ENCODE data around the gene NUAK2. TPM values are rescaled to one million over a fixed set of nuclear protein-coding genes. Genes with fewer than 3 reads are reported as not detected.

The NUAK2 gene
- total and polyA plus RNA-seq, 4 donors = 4.2 to 14.1 (median 9.2) TPM

DNA sequence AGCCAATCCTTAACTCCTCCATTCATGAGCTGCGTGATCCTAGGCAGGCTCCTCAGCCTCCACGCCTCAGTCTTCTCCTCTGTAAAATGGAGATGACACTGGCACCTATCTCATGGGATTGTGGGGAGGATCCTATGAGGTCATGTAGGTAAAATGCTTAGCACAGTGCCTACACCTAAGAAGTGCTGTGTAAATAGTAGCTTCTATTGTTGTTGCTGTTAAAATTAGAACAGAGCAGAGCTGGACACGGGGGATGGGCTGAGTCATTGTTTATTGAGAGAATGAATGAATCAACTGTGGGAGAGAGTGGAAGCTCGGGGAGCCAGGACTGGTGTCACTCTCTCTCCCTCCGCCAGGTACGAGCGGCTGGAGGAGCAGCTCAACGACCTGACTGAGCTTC, 50.8 kb downstream of the NUAK2 start:
- Histone ChIP-seq H3K27me3 (ENCODE audit: control insufficient read depth in 3 of 3, insufficient read depth in 3 of 3, low read length in 2 of 3) (no peaks in the 10 kb centered on the region), H3K4me3 (no peak overlapping the region), H3K9ac (ENCODE audit: insufficient read depth in 1 of 2, low read length in 2 of 2) (no peak overlapping the region), H3K27ac (ENCODE audit: low read depth in 1 of 2, low read length in 1 of 2) (peak overlapping the region in 1 of 2 donors; percentile 13), H3K36me3 (ENCODE audit: control insufficient read depth in 4 of 4, insufficient read depth in 4 of 4, low read length in 4 of 4) (peaks cover 0 to 10% (median 0%) of the 10 kb centered on the region in 4 donors), H3K9me3 (ENCODE audit: control insufficient read depth in 4 of 4, insufficient read depth in 3 of 4, low read length in 3 of 4) (no peaks in the 10 kb centered on the region), H3K4me1 (ENCODE audit: control insufficient read depth in 5 of 5, insufficient read depth in 5 of 5, low read length in 5 of 5) (peaks cover 0 to 12% (median 5%) of the 10 kb centered on the region in 5 donors)
- TF ChIP-seq, protein P1, sequence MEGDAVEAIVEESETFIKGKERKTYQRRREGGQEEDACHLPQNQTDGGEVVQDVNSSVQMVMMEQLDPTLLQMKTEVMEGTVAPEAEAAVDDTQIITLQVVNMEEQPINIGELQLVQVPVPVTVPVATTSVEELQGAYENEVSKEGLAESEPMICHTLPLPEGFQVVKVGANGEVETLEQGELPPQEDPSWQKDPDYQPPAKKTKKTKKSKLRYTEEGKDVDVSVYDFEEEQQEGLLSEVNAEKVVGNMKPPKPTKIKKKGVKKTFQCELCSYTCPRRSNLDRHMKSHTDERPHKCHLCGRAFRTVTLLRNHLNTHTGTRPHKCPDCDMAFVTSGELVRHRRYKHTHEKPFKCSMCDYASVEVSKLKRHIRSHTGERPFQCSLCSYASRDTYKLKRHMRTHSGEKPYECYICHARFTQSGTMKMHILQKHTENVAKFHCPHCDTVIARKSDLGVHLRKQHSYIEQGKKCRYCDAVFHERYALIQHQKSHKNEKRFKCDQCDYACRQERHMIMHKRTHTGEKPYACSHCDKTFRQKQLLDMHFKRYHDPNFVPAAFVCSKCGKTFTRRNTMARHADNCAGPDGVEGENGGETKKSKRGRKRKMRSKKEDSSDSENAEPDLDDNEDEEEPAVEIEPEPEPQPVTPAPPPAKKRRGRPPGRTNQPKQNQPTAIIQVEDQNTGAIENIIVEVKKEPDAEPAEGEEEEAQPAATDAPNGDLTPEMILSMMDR (IDR thresholded peaks at IDR 0.05; ENCODE audit: control extremely low read depth, extremely low read depth) = no peak
- 70 to 72% methylated on average over 8 of the region's 8 CpGs for WGBS, 2 donors
- no peak for ATAC-seq (ENCODE audit: insufficient read depth, low FRiP score)
- DNase-seq = no peak

DNA sequence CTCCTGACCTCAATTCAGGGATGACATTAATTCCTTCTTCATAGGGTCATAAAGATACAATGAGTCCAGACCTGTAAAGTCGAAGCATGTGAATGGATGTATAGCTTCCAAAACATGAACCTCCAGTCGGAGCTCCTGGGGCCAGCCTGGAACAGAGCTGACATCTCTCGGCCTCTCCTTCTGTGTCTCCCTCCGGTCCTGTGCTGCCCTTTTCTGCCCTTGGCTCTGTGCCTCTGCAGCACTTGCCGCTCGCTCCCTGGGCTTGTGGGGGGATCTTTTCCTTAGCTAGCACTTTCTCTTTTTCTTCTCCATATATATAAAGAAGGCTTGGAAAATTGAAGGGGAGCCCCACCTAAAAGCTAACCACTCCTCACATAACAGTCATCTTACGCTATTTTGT, 51.3 kb downstream of the NUAK2 start:
- H3K9ac ChIP-seq (ENCODE audit: insufficient read depth in 1 of 2, low read length in 2 of 2) = no peak overlapping the region
- peaks cover 0 to 10% (median 0%) of the 10 kb centered on the region in 4 donors for H3K36me3 ChIP-seq (ENCODE audit: control insufficient read depth in 4 of 4, insufficient read depth in 4 of 4, low read length in 4 of 4)
- DNase-seq = no peak
- H3K9me3 ChIP-seq (ENCODE audit: control insufficient read depth in 4 of 4, insufficient read depth in 3 of 4, low read length in 3 of 4) = no peaks in the 10 kb centered on the region
- H3K4me3 ChIP-seq = no peak overlapping the region
- H3K27ac ChIP-seq (ENCODE audit: low read depth in 1 of 2, low read length in 1 of 2) = no peak overlapping the region
- 86 to 87% methylated on average over 7 of the region's 7 CpGs for WGBS, 2 donors
- TF ChIP-seq, protein P1 (IDR thresholded peaks at IDR 0.05; ENCODE audit: control extremely low read depth, extremely low read depth) = no peak
- H3K4me1 ChIP-seq (ENCODE audit: control insufficient read depth in 5 of 5, insufficient read depth in 5 of 5, low read length in 5 of 5) = peaks cover 0 to 12% (median 5%) of the 10 kb centered on the region in 5 donors
- ATAC-seq (ENCODE audit: insufficient read depth, low FRiP score) = no peak
- no peaks in the 10 kb centered on the region for H3K27me3 ChIP-seq (ENCODE audit: control insufficient read depth in 3 of 3, insufficient read depth in 3 of 3, low read length in 2 of 3)

DNA sequence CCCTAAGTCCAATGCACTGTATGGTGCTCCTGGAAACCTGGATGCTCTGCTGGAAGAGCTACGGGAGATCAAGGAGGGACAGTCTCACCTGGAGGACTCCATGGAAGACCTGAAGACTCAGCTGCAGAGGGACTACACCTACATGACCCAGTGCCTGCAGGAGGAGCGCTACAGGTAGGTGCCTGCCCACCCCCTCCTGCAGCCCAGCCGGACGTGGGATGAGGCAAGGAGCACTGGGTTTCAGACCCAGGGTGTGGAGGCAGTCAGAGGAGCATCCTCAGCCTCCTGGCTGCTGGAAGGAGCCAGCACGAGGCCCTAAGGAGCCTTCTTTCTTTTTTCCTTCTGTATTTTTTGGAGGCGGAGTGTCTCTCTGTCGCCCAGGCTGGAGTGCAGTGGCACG, 51.8 kb downstream of the NUAK2 start:
- ATAC-seq (ENCODE audit: insufficient read depth, low FRiP score) = no peak
- Histone ChIP-seq H3K36me3 (ENCODE audit: control insufficient read depth in 4 of 4, insufficient read depth in 4 of 4, low read length in 4 of 4) (peaks cover 0 to 10% (median 0%) of the 10 kb centered on the region in 4 donors), H3K9me3 (ENCODE audit: control insufficient read depth in 4 of 4, insufficient read depth in 3 of 4, low read length in 3 of 4) (no peaks in the 10 kb centered on the region), H3K9ac (ENCODE audit: insufficient read depth in 1 of 2, low read length in 2 of 2) (no peak overlapping the region), H3K4me1 (ENCODE audit: control insufficient read depth in 5 of 5, insufficient read depth in 5 of 5, low read length in 5 of 5) (peaks cover 0 to 12% (median 5%) of the 10 kb centered on the region in 5 donors), H3K27me3 (ENCODE audit: control insufficient read depth in 3 of 3, insufficient read depth in 3 of 3, low read length in 2 of 3) (no peaks in the 10 kb centered on the region), H3K4me3 (no peak overlapping the region), H3K27ac (ENCODE audit: low read depth in 1 of 2, low read length in 1 of 2) (no peak overlapping the region)
- no peak for DNase-seq
- WGBS, 2 donors = 92 to 93% methylated on average over 8 of the region's 8 CpGs
- TF ChIP-seq, protein P1 (IDR thresholded peaks at IDR 0.05; ENCODE audit: control extremely low read depth, extremely low read depth) = no peak
